Mammary microvascular endothelial cell (primary cell): ENCODE data around the gene UNC13B. TPM values are rescaled to one million over a fixed set of nuclear protein-coding genes. Genes with fewer than 3 reads are reported as not detected.

ENCODE experiments used
- total RNA-seq: library from RNA; depleted of rRNA; stranded (reverse); fragments of >200 nt; gene quantifications from 2 replicates; pipeline ENCODE4 v1.2.3, GENCODE V29; 2015

UNC13B gene
- total RNA-seq = 33.3 and 35.0 TPM in 2 replicates

GRCh38 chr9:35161713-35162604 is at the start of gene UNC13B:
Gene UNC13B, plus strand, starts transcription at chr9:35162009. Its CDS starts 275 bp downstream, at chr9:35162284.

GRCh38 chr9:35115680-35116538 is 45.9 kb upstream of the UNC13B start, which contains the start of gene ATOSB:
Gene ATOSB, minus strand, starts transcription at chr9:35115862. Its CDS starts 7,588 bp downstream, at chr9:35108274.

Other genes with a start within 250 kb of the UNC13B start
- not detected in 2 replicates for gene PHF24, start 203.7 kb upstream of the UNC13B start, total RNA-seq
- gene DNAJB5, start 172.3 kb upstream of the UNC13B start, total RNA-seq = 5.7 and 8.3 TPM in 2 replicates
- gene VCP, start 89.4 kb upstream of the UNC13B start, total RNA-seq = 335 and 349 TPM in 2 replicates
- gene FANCG, start 82.1 kb upstream of the UNC13B start, total RNA-seq = 23.0 and 30.5 TPM in 2 replicates
- gene PIGO, start 65.4 kb upstream of the UNC13B start, total RNA-seq = 9.6 and 9.7 TPM in 2 replicates
- gene STOML2, start 58.9 kb upstream of the UNC13B start, total RNA-seq = 178 and 191 TPM in 2 replicates
- gene ATOSB, start 46.1 kb upstream of the UNC13B start, total RNA-seq = 31.7 and 43.8 TPM in 2 replicates